Skeletal muscle satellite cell (primary cell): Measurements from ENCODE around the gene MT3.

Source experiments
- H3K27me3 ChIP-seq: 2 replicates; pipeline ENCODE4 v1.7.0; 2013; ENCODE audit warnings: low read length; ENCODE audit not compliant: control insufficient read depth, insufficient read depth
- H3K36me3 ChIP-seq: 2 replicates; pipeline ENCODE4 v1.7.0; 2013; ENCODE audit warnings: mild to moderate bottlenecking, control low read depth, low read length; ENCODE audit not compliant: insufficient read depth
- H3K4me1 ChIP-seq: 2 replicates; pipeline ENCODE4 v1.7.0; 2013; ENCODE audit warnings: low read length; ENCODE audit not compliant: control insufficient read depth, insufficient read depth
- H3K4me2 ChIP-seq: 2 replicates; pipeline ENCODE4 v1.7.0; 2013; ENCODE audit warnings: mild to moderate bottlenecking, low read length
- H3K4me3 ChIP-seq: 2 replicates; pipeline ENCODE4 v1.7.0; 2013; ENCODE audit warnings: low read length
- H3K9ac ChIP-seq: 2 replicates; pipeline ENCODE4 v1.7.0; 2013; ENCODE audit warnings: mild to moderate bottlenecking, low read depth, low read length, moderate library complexity
- H3K9me3 ChIP-seq: replicated peaks from 2 replicates; pipeline ENCODE4 v1.7.0; 2013; ENCODE audit warnings: mild to moderate bottlenecking, control low read depth, low read length

Gene MT3

DNA sequence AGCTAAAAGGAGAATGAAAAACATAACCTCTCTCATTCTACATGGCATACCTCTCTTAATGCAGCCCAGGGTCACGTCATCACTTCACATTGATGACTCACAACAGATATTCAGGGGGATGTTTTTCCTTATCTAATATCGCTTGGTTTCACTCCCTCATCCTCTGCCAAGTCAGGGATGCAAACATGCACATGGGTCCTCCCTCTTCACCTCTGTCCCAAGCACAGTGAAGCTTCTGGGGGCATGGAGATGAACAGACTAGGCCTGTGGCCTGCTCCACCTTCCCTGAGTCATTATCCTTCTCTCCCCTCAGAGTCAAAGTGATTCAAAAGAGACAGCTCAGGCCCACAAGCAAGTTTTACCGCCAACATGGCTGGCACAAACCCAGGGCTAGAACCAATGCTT, 16.7 kb downstream of the MT3 start:
- H3K4me3 ChIP-seq = peak overlapping the region; percentile 22
- no peaks in the 10 kb centered on the region for H3K36me3 ChIP-seq
- H3K27me3 ChIP-seq = no peaks in the 10 kb centered on the region
- H3K4me1 ChIP-seq = peaks cover 39% of the 10 kb centered on the region
- peak overlapping the region; percentile 85 for H3K4me2 ChIP-seq
- peak overlapping the region; percentile 88 for H3K9ac ChIP-seq
- no peaks in the 10 kb centered on the region for H3K9me3 ChIP-seq

DNA sequence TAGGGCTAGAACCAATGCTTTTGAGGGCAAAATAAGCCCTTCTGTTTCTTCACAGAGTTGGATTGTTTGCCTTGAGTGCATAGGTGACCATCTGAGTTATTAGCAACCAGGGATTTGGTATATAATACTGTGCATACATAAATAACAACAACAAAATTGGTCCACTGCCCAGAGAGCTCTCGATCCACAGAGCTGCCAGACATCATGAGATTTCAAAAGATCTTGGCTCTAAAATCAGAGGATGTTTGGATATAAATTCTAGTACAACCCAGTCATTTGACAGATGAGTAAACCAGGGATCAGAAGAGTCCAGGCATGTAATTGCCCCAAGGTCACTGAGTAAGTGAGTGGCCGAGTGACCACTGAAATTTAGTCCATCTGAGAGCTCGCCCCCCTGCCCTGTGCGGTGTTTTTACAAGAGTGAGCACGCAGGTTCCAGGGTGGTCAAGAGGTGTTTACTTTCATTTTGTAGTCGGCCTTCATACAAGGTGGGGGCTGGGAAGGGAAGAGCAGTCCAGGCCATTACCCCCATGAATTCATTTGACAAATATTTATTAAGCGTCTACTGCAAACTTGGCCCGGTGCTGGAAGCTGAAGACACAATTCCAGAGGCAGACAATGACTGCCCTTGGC, 17.3 kb downstream of the MT3 start:
- H3K4me3 ChIP-seq = peak overlapping the region; percentile 49

DNA sequence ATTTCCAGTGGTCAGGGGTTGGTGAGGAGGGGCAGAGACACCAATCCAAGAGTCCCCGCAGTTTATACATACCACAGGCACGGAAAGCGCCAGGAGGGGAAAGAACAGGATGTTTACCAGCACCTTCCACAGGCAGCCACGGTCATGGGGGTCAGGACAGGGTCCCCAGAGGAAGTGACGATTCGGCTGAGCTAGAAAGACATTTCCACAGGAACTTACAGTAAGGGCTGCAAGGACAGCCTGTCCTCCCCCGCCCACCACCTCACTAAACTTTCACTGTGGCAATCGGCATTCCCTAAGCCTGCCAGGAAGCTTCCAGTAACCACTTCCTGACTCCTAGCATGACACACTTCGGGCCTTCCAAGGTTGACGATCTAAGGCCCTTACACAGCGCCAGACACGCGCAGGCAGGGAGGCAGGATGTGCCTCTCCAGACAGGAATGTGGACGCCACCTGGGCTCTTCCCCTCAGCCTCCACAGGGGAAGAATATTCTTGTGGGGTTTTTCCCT, 17.8 kb downstream of the MT3 start:
- Histone ChIP-seq H3K9me3 (no peaks in the 10 kb centered on the region), H3K27me3 (no peaks in the 10 kb centered on the region), H3K4me3 (peak overlapping the region; percentile 49), H3K9ac (peak overlapping the region; percentile 88), H3K4me1 (peaks cover 50% of the 10 kb centered on the region), H3K4me2 (peak overlapping the region; percentile 85), H3K36me3 (no peaks in the 10 kb centered on the region)

More for the DNA sequence above, 17.3 kb downstream of the MT3 start:
- Histone ChIP-seq H3K36me3 (no peaks in the 10 kb centered on the region), H3K9me3 (no peaks in the 10 kb centered on the region), H3K27me3 (no peaks in the 10 kb centered on the region), H3K4me2 (peak overlapping the region; percentile 85), H3K9ac (peak overlapping the region; percentile 88), H3K4me1 (peaks cover 45% of the 10 kb centered on the region)

DNA sequence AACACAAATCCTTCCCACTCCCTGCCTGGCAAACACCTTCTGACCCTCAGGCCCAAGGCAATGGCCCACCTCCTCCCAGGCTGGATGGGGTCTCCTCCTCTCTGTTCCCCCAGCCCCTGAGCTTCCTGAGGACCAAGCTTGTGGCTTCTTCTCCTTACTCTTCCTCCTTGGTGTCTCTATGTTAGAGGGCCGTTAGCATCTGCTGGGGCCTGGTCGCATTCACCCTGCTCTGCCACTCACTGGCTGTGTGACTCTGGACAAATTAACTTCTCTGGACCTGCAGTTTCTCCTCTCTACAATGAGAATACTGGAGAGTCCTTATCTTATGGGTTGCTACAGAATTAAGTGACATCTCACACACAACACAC, 18.3 kb downstream of the MT3 start:
- peak overlapping the region; percentile 62 for H3K4me3 ChIP-seq
- H3K4me2 ChIP-seq = peak overlapping the region; percentile 85

DNA sequence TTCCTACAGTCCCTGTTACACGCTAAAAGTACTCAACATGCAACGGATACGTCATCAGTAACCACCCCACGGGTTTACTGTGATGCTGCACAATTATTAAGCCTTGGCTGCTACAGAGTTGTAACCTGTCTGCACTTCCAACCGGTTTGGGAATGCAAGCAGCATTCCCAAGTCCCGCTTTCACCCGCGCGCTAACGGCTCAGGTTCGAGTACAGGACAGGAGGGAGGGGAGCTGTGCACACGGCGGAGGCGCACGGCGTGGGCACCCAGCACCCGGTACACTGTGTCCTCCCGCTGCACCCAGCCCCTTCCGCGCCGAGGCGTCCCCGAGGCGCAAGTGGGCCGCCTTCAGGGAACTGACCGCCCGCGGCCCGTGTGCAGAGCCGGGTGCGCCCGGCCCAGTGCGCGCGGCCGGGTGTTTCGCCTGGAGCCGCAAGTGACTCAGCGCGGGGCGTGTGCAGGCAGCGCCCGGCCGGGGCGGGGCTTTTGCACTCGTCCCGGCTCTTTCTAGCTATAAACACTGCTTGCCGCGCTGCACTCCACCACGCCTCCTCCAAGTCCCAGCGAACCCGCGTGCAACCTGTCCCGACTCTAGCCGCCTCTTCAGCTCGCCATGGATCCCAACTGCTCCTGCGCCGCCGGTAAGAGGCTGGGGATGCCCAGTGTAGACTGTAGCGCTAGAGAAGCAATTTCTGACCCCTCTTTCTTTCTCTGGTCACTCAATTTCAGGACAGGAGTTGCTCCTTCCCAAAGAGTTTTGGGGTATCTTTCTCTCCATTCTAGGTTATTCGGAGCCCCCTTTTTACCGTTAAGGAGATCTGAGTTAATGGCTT, 18.9 kb downstream of the MT3 start, which contains the start of gene MT2A:
TSS of gene MT2A (plus strand) at position 542 of the 833 bp plus-strand sequence. CDS start at position 614, 72 bp downstream.
- Histone ChIP-seq H3K9me3 (no peaks in the 10 kb centered on the region), H3K4me1 (peaks cover 60% of the 10 kb centered on the region), H3K4me3 (peak within 1 kb of the TSS; percentile 80)

More for the DNA sequence above, 18.3 kb downstream of the MT3 start:
- Histone ChIP-seq H3K4me1 (peaks cover 55% of the 10 kb centered on the region), H3K36me3 (no peaks in the 10 kb centered on the region), H3K9ac (peak overlapping the region; percentile 88), H3K9me3 (no peaks in the 10 kb centered on the region), H3K27me3 (no peaks in the 10 kb centered on the region)

DNA sequence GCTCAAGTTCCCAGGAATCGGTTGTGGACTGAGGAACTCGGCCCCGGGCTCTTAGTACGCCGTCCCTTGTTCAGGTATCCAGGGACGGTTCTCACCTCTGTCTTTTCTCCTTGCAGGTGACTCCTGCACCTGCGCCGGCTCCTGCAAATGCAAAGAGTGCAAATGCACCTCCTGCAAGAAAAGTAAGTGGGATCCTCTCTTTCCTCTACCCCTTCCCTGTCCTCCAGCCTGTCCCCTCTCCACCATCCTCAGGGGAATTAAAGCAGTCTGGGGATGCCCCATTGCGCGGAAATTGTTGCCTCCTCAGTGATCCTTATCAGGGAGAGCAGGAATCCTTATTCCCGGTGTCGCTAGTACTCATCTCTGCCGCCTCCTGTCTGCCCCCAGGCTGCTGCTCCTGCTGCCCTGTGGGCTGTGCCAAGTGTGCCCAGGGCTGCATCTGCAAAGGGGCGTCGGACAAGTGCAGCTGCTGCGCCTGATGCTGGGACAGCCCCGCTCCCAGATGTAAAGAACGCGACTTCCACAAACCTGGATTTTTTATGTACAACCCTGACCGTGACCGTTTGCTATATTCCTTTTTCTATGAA, 19.6 kb downstream of the MT3 start:
- Histone ChIP-seq H3K9ac (peak overlapping the region; percentile 90), H3K27me3 (no peaks in the 10 kb centered on the region), H3K4me2 (peak overlapping the region; percentile 86), H3K9me3 (no peaks in the 10 kb centered on the region), H3K4me3 (peak overlapping the region; percentile 80), H3K36me3 (no peaks in the 10 kb centered on the region), H3K4me1 (peaks cover 68% of the 10 kb centered on the region)

More for the DNA sequence above, 18.9 kb downstream of the MT3 start, which contains the start of gene MT2A:
- Histone ChIP-seq H3K4me2 (peak within 1 kb of the TSS; percentile 86), H3K9ac (peak within 1 kb of the TSS; percentile 90), H3K36me3 (no peaks in the 10 kb centered on the region), H3K27me3 (no peaks in the 10 kb centered on the region)

DNA sequence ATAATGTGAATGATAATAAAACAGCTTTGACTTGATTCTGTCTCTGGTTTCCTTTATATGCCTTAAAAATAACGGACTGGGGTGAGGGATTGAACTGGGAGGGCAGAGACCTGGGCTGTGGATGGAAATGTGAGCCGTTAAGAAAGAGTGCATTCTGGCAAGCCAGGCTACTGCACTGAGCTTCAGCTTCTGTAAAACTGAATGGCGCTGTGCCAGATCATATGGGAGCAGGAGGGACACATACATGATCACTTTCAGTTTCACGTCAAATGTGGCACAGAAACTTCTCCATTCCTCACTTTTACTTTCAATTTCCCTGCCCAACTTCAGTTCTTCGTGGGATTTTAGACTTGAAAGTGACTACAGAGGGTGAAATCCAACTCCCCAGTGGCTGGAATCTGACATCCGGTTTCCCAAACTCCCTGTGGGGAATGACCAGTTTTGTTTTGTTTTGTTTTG, 20.2 kb downstream of the MT3 start:
- Histone ChIP-seq H3K36me3 (no peaks in the 10 kb centered on the region), H3K4me3 (peak overlapping the region; percentile 80), H3K9ac (peak overlapping the region; percentile 90), H3K27me3 (no peaks in the 10 kb centered on the region), H3K4me1 (peaks cover 73% of the 10 kb centered on the region), H3K9me3 (no peaks in the 10 kb centered on the region), H3K4me2 (peak overlapping the region; percentile 86)

DNA sequence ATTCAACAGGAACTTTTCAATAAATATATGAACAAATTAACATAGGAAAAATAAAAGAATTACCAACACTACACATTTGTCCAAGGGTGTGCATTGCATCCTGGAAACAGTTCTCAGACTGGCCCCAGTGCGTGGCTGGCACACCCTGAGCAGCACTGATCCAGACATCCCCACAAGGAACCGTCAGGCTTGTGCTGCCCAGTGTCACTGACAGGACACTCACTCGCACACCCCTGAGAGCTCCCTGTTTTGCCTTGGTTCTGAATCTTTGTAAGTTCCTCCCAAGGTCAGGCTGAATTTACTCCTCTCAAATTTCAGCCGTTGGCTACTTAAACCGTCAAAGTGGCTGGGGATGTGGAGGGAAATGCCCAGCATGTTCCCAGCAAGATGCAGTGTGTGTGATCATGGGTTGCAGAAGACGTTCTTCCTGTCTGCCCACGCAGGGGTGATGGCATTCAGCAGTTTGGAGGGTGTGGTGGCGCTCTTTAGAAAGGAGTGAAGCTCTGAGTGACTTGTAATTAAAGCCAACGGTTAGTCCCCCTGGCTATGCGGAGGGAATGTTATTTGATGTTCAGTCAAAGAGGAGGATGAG, 20.8 kb downstream of the MT3 start:
- H3K4me2 ChIP-seq = peak overlapping the region; percentile 86
- H3K4me3 ChIP-seq = peak overlapping the region; percentile 80
- no peaks in the 10 kb centered on the region for H3K36me3 ChIP-seq
- no peaks in the 10 kb centered on the region for H3K27me3 ChIP-seq
- peak overlapping the region; percentile 90 for H3K9ac ChIP-seq
- H3K9me3 ChIP-seq = no peaks in the 10 kb centered on the region
- peaks cover 75% of the 10 kb centered on the region for H3K4me1 ChIP-seq

DNA sequence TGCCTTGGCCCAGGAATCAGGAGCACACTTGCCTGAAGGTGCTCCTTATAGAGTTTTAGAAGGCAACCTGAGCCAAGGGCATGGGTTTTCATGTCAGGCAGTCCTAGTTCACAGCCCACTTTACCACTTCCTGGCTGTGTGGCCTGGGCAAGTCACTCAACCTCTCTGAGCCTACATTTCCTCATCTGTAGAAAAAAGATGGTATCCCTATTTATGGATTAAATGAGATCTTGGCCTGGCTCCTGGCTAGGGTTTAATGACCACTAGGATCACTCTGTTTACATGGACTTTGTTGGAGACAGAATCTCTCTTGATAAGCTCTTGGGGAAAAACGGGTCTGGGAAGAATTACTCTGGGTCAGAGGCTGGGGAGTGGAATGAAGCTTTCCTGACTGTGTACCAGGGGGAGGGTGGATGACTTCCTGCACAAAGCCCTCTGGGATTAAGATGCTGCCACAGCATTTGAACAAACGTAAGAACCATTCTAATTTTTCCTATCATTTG, 21.3 kb downstream of the MT3 start:
- Histone ChIP-seq H3K36me3 (no peaks in the 10 kb centered on the region), H3K4me1 (peaks cover 71% of the 10 kb centered on the region), H3K9ac (peak overlapping the region; percentile 90), H3K27me3 (no peaks in the 10 kb centered on the region), H3K4me3 (peak overlapping the region; percentile 80), H3K9me3 (no peaks in the 10 kb centered on the region), H3K4me2 (peak overlapping the region; percentile 86)

DNA sequence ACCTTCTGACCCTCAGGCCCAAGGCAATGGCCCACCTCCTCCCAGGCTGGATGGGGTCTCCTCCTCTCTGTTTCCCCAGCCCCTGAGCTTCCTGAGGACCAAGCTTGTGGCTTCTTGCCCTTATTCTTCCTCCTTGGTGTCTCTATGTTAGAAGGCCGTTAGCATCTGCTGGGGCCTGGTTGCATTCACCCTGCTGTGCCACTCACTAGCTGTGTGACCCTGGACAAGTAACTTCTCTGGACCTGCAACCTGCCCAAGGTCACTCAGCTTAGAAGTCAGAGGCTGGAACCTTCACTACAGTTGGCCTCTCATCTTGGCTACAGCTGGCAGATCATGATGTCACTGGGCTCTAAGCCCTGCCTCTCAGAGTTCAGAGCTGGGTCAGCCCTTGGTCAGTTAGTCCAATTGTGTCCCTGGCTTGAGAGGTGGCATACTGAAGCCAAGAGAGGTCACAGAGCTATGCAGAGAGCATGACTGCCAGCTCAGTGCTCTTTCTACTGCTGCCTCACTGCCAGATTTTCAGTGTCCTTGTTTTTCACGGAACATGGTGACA, 22.0 kb downstream of the MT3 start:
- peak overlapping the region; percentile 80 for H3K4me3 ChIP-seq
- H3K9ac ChIP-seq = peak overlapping the region; percentile 90
- peaks cover 65% of the 10 kb centered on the region for H3K4me1 ChIP-seq
- no peaks in the 10 kb centered on the region for H3K36me3 ChIP-seq
- H3K4me2 ChIP-seq = peak overlapping the region; percentile 86
- H3K9me3 ChIP-seq = no peaks in the 10 kb centered on the region
- no peaks in the 10 kb centered on the region for H3K27me3 ChIP-seq
